Astrocyte of the cerebellum (primary cell): ENCODE measurements around the gene RAPGEF5.

Experiments used
- DNase-seq: peaks from one replicate; pipeline ENCODE4 v3.0.0-alpha.2; 2011; ENCODE audit warnings: low read depth
- H3K4me3 ChIP-seq: 2 replicates; pipeline ENCODE4 v1.5.1; 2011; ENCODE audit warnings: mild to moderate bottlenecking, low read depth, low read length, moderate library complexity
- CTCF ChIP-seq: IDR thresholded peaks from 2 replicates; pipeline ENCODE4 v1.5.1; 2012; ENCODE audit warnings: low read length, low read depth, moderate library complexity, mild to moderate bottlenecking; ENCODE audit errors: missing control alignments
- in situ Hi-C: cut with HindIII; loops from 2 replicates; pipeline ENCODE4 v1.10.0; 2017; ENCODE audit warnings: low sequenced_read_pairs

The RAPGEF5 gene

GRCh38 chr7:22354462-22354861, 2.5 kb downstream of the RAPGEF5 start:
- in situ Hi-C loops: no loop called here
- TF ChIP-seq CTCF: no peak
- no peak overlapping the region for H3K4me3 ChIP-seq
- no peak for DNase-seq

- in situ Hi-C loops: no loop called here
- DNase-seq: no peak
- H3K4me3 ChIP-seq: no peak overlapping the region
- TF ChIP-seq CTCF: no peak
Observed at GRCh38 chr7:22352887-22353286, 4.1 kb downstream of the RAPGEF5 start.

GRCh38 chr7:22351878-22352277, 5.1 kb downstream of the RAPGEF5 start:
- TF ChIP-seq CTCF: no peak
- no peak overlapping the region for H3K4me3 ChIP-seq
- in situ Hi-C loops: no loop called here
- DNase-seq: no peak

- no peak for TF ChIP-seq CTCF
- no peak overlapping the region for H3K4me3 ChIP-seq
- DNase-seq: no peak
- in situ Hi-C loops: no loop called here
Observed at GRCh38 chr7:22351329-22351692, 5.6 kb downstream of the RAPGEF5 start.

- no peak overlapping the region for H3K4me3 ChIP-seq
- in situ Hi-C loops: no loop called here
- DNase-seq: peak; percentile 2
- no peak for TF ChIP-seq CTCF
Observed at GRCh38 chr7:22350466-22351328, 6.3 kb downstream of the RAPGEF5 start.

- in situ Hi-C loops: no loop called here
- no peak for DNase-seq
- no peak overlapping the region for H3K4me3 ChIP-seq
- no peak for TF ChIP-seq CTCF
Observed at GRCh38 chr7:22348379-22348778, 8.6 kb downstream of the RAPGEF5 start.
